Osteocyte (in vitro differentiated cells): Measurements from ENCODE around the gene ALDH3B2. TPM values are rescaled to one million over a fixed set of nuclear protein-coding genes. Genes with fewer than 3 reads are reported as not detected.

Experiments
- DNase-seq: peaks from one replicate; pipeline ENCODE4 v3.0.0; 2021; ENCODE audit warnings: mixed read lengths; ENCODE audit not compliant: unreplicated experiment; ENCODE audit errors: extremely low spot score
- H3K27ac Mint-ChIP-seq: one replicate; pipeline ENCODE4 v1.8.0; 2021; ENCODE audit warnings: mild to moderate bottlenecking, mixed read lengths; ENCODE audit not compliant: unreplicated experiment
- H3K27me3 Mint-ChIP-seq: one replicate; pipeline ENCODE4 v1.8.0; 2021; ENCODE audit warnings: mixed read lengths; ENCODE audit not compliant: unreplicated experiment
- H3K36me3 Mint-ChIP-seq: one replicate; pipeline ENCODE4 v1.8.0; 2021; ENCODE audit warnings: mixed read lengths; ENCODE audit not compliant: unreplicated experiment
- H3K4me1 Mint-ChIP-seq: one replicate; pipeline ENCODE4 v1.8.0; 2021; ENCODE audit warnings: mixed read lengths; ENCODE audit not compliant: unreplicated experiment
- H3K4me3 Mint-ChIP-seq: one replicate; pipeline ENCODE4 v1.8.0; 2021; ENCODE audit warnings: mild to moderate bottlenecking, moderate library complexity, mixed read lengths; ENCODE audit not compliant: unreplicated experiment
- H3K9me3 Mint-ChIP-seq: one replicate; pipeline ENCODE4 v1.8.0; 2021; ENCODE audit warnings: mixed read lengths; ENCODE audit not compliant: unreplicated experiment
- CTCF ChIP-seq: fragments of 200-600 bp; sonication (generic); IDR thresholded peaks from 2 replicates; pipeline ENCODE4 v1.5.0; 2021; ENCODE audit warnings: antibody characterized with exemption, mild to moderate bottlenecking, moderate library complexity
- total RNA-seq: library from RNA; stranded (reverse); gene quantifications from 2 replicates; pipeline ENCODE4 v1.2.1, GENCODE V29; 2021

Gene ALDH3B2
- total RNA-seq, 1 donor from 2014 or later: not detected

DNA sequence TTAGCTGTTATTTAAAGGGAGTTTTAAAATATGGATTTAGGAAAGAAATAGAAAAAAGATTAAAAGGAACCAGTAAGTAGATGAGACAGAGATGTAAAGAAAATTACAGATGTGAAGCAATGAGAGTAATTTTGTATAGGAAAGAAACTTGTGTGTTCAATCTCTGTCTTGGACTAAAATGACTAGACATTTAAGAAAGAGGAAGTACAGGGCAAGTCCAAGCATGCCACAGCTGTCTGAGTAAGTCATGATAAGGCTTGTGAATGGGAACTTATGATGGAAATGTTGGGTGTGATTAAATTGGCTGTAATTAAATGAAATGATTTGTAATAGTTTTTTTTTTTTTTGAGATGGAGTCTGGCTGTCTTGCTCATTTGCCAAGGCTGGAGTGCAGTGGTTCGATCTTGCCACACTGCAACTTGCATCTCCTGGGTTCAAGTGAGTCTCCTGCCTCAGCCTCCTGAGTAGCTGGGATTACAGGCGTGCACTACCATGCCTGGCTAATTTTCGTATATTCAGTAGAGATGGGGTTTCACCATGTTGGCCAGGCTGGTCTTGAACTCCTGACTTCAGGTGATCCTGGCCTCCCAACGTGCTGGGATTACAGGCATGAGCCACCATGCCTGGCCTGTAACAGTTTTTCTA, 18.0 kb downstream of the ALDH3B2 start:
- TF ChIP-seq CTCF: no peak
- DNase-seq: no peak
- Mint-ChIP-seq H3K4me3 (no peak overlapping the region), H3K27me3 (peaks cover 3% of the 10 kb centered on the region), H3K4me1 (no peaks in the 10 kb centered on the region), H3K9me3 (no peaks in the 10 kb centered on the region), H3K27ac (no peak overlapping the region), H3K36me3 (no peaks in the 10 kb centered on the region)

- peaks cover 3% of the 10 kb centered on the region for H3K27me3 Mint-ChIP-seq
- H3K4me3 Mint-ChIP-seq: no peak overlapping the region
- DNase-seq: no peak
- no peaks in the 10 kb centered on the region for H3K4me1 Mint-ChIP-seq
- H3K9me3 Mint-ChIP-seq: no peaks in the 10 kb centered on the region
- no peak overlapping the region for H3K27ac Mint-ChIP-seq
- H3K36me3 Mint-ChIP-seq: no peaks in the 10 kb centered on the region
- TF ChIP-seq CTCF: no peak
Observed at GRCh38 chr11:67654225-67654624, 20.2 kb downstream of the ALDH3B2 start.

DNA sequence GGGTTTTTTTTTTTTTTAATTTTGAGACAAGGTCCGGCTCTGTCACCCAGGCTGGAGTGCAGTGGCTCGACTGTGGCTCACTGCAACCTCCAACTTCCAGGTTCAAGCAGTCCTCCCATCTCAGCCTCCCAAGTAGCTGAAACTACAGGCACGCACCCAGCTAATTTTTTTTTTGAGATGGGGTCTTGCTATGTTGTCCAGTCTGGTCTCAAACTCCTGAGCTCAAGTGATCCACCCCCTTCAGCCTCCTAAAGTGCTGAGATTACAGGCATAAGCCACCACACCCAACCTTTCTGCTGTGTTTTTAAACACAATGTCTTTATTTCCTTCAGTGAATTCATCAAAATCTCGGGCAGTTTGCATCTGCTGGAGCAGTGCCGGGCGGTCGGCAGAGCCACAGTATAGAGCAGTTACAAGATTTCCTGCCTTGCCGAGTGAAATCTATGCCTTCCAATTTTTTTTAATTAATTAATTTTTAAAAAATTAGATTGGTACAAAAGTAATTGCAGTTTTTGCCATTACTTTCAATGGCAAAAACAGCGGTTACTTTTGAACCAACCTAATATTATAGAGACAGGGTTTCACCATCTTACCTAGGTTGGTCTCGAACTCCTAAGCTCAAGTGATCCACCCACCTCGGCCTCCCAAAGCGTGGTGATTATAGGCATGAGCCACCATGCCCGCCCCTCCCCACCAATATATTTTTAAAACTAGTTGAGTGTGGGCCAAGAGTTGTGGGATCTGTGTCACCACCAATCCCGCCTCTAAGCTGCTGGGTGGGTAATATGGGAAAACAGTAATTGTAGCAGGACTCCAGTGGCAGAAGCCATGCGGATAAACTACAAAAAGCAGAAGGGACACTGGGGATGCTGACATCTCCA, 21.2 kb downstream of the ALDH3B2 start:
- Mint-ChIP-seq H3K9me3 (no peaks in the 10 kb centered on the region), H3K36me3 (no peaks in the 10 kb centered on the region), H3K27ac (no peak overlapping the region), H3K27me3 (peaks cover 3% of the 10 kb centered on the region), H3K4me3 (no peak overlapping the region), H3K4me1 (no peaks in the 10 kb centered on the region)
- no peak for TF ChIP-seq CTCF
- DNase-seq: no peak

- Mint-ChIP-seq H3K4me3 (no peak overlapping the region), H3K27me3 (peaks cover 3% of the 10 kb centered on the region)
Observed at GRCh38 chr11:67651976-67652781, 22.2 kb downstream of the ALDH3B2 start.

More at GRCh38 chr11:67651976-67652781, 22.2 kb downstream of the ALDH3B2 start:
- Mint-ChIP-seq H3K27ac (no peak overlapping the region), H3K36me3 (no peaks in the 10 kb centered on the region), H3K4me1 (no peaks in the 10 kb centered on the region), H3K9me3 (no peaks in the 10 kb centered on the region)
- TF ChIP-seq CTCF: no peak
- no peak for DNase-seq
